ENCODE measurements around the gene SLC44A1.
"Not testable (repeated sequence)": the region's sequence is repeated elsewhere in the genome, so short reads cannot be mapped to it uniquely, and the experiment has no call there.

Gene SLC44A1

GRCh38 chr9:105258225-105258737, 13.8 kb downstream of the SLC44A1 start:
- H4K20me1 ChIP-seq: peaks cover 0 to 8% (median 0%) of the 10 kb centered on the region in 11 experiments; a peak in 1 of 22 replicates
- H3K9me3 ChIP-seq (replicated peaks in 1 of 11): no peaks in the 10 kb centered on the region
- H3K9ac ChIP-seq: no peak overlapping the region
- H3K4me3 ChIP-seq: no peak overlapping the region
- H3K27ac ChIP-seq: no peak overlapping the region
- peaks cover 3 to 31% (median 22%) of the 10 kb centered on the region in 10 experiments; a peak in 15 of 20 replicates for H3K4me1 ChIP-seq
- no peaks in the 10 kb centered on the region for H3K27me3 ChIP-seq
- no peaks in the 10 kb centered on the region; a peak in 1 of 22 replicates for H3K36me3 ChIP-seq
- no peak for TF ChIP-seq Cebpa-rat (IDR thresholded peaks at IDR 0.05)
- peak overlapping the region in 5 of 11 experiments; percentile 0 to 26 (median 6); a peak in 6 of 22 replicates for H3K4me2 ChIP-seq

GRCh38 chr9:105259274-105259673, 14.8 kb downstream of the SLC44A1 start:
- Histone ChIP-seq H3K4me1 (peaks cover 6 to 34% (median 22%) of the 10 kb centered on the region in 10 experiments; a peak in 16 of 20 replicates), H4K20me1 (peaks cover 0 to 8% (median 0%) of the 10 kb centered on the region in 11 experiments; a peak in 1 of 22 replicates), H3K9ac (no peak overlapping the region), H3K9me3 (replicated peaks in 1 of 11) (peaks cover 0 to 8% (median 0%) of the 10 kb centered on the region in 11 experiments; a peak in 3 of 22 replicates), H3K36me3 (no peaks in the 10 kb centered on the region; a peak in 2 of 22 replicates), H3K27me3 (no peaks in the 10 kb centered on the region), H3K27ac (no peak overlapping the region), H3K4me2 (peak overlapping the region in 6 of 11 experiments; percentile 2 to 28 (median 10); a peak in 6 of 22 replicates), H3K4me3 (no peak overlapping the region)
- TF ChIP-seq Cebpa-rat (IDR thresholded peaks at IDR 0.05): no peak

GRCh38 chr9:105259731-105260612, 15.5 kb downstream of the SLC44A1 start:
- Histone ChIP-seq H3K4me3 (no peak overlapping the region), H3K9ac (no peak overlapping the region), H3K27me3 (no peaks in the 10 kb centered on the region), H3K4me1 (peaks cover 8 to 39% (median 22%) of the 10 kb centered on the region in 10 experiments; a peak in 16 of 20 replicates), H3K36me3 (peaks cover 0 to under 1% (median 0%) of the 10 kb centered on the region in 11 experiments; a peak in 2 of 22 replicates), H3K9me3 (replicated peaks in 1 of 11) (peaks cover 0 to 12% (median 3%) of the 10 kb centered on the region in 11 experiments; a peak in 7 of 22 replicates), H4K20me1 (peaks cover 0 to 8% (median 0%) of the 10 kb centered on the region in 11 experiments; a peak in 1 of 22 replicates), H3K4me2 (peak overlapping the region in 4 of 11 experiments; percentile 7 to 28 (median 11); a peak in 5 of 22 replicates), H3K27ac (no peak overlapping the region)
- no peak for TF ChIP-seq Cebpa-rat (IDR thresholded peaks at IDR 0.05)

- Histone ChIP-seq H3K9ac (no peak overlapping the region), H3K36me3 (peaks cover 0 to 7% (median 0%) of the 10 kb centered on the region in 11 experiments; a peak in 2 of 22 replicates), H3K27ac (no peak overlapping the region), H3K4me2 (no peak overlapping the region), H3K4me3 (no peak overlapping the region), H3K27me3 (no peaks in the 10 kb centered on the region), H4K20me1 (0 out of 22 replicates have a peak, but pooled peaks cover 0 to 8% (median 0%) of the 10 kb centered on the region in 11 experiments), H3K4me1 (peaks cover 5 to 28% (median 18%) of the 10 kb centered on the region in 10 experiments; a peak in 15 of 20 replicates), H3K9me3 (replicated peaks in 1 of 11) (peaks cover 0 to 27% (median 11%) of the 10 kb centered on the region in 11 experiments; a peak in 10 of 22 replicates)
- no peak for TF ChIP-seq Cebpa-rat (IDR thresholded peaks at IDR 0.05)
Measured at GRCh38 chr9:105262497-105262896, 18.0 kb downstream of the SLC44A1 start.

- H3K4me2 ChIP-seq: peak overlapping the region in 4 of 11 experiments; percentile 8 to 41 (median 26); a peak in 3 of 22 replicates
- H3K27ac ChIP-seq: no peak overlapping the region
- no peak for TF ChIP-seq Cebpa-rat (IDR thresholded peaks at IDR 0.05)
- H4K20me1 ChIP-seq: 0 out of 22 replicates have a peak, but pooled peaks cover 0 to 3% (median 0%) of the 10 kb centered on the region in 11 experiments
- H3K9me3 ChIP-seq (replicated peaks in 1 of 11): peaks cover 0 to 28% (median 11%) of the 10 kb centered on the region in 11 experiments; a peak in 10 of 22 replicates
- H3K36me3 ChIP-seq: peaks cover 0 to 7% (median 0%) of the 10 kb centered on the region in 11 experiments; a peak in 1 of 22 replicates
- H3K27me3 ChIP-seq: no peaks in the 10 kb centered on the region
- H3K4me1 ChIP-seq: peaks cover 0 to 9% (median 8%) of the 10 kb centered on the region in 10 experiments; a peak in 12 of 20 replicates
- no peak overlapping the region for H3K9ac ChIP-seq
- no peak overlapping the region for H3K4me3 ChIP-seq
Measured at GRCh38 chr9:105264380-105264779, 19.9 kb downstream of the SLC44A1 start.

GRCh38 chr9:105268254-105268653, 23.8 kb downstream of the SLC44A1 start:
- H3K36me3 ChIP-seq, H3K4me1 ChIP-seq, H4K20me1 ChIP-seq, H3K27ac ChIP-seq, H3K9ac ChIP-seq, H3K4me2 ChIP-seq, H3K4me3 ChIP-seq, H3K27me3 ChIP-seq: not testable (repeated sequence)
- H3K9me3 ChIP-seq (replicated peaks in 1 of 11): peaks cover 0 to 28% (median 11%) of the 10 kb centered on the region in 11 experiments; a peak in 10 of 22 replicates

GRCh38 chr9:105269593-105269992, 25.1 kb downstream of the SLC44A1 start:
- Histone ChIP-seq H3K9me3 (replicated peaks in 1 of 11) (peaks cover 0 to 21% (median 7%) of the 10 kb centered on the region in 11 experiments; a peak in 9 of 22 replicates), H4K20me1 (no peaks in the 10 kb centered on the region), H3K4me3 (no peak overlapping the region), H3K9ac (no peak overlapping the region), H3K4me2 (peak overlapping the region in 1 of 11 experiments; percentile 6; a peak in 1 of 22 replicates), H3K4me1 (peaks cover 0 to 10% (median under 1%) of the 10 kb centered on the region in 10 experiments; a peak in 6 of 20 replicates), H3K36me3 (0 out of 22 replicates have a peak, but pooled peaks cover 0 to 7% (median 0%) of the 10 kb centered on the region in 11 experiments), H3K27ac (no peak overlapping the region), H3K27me3 (no peaks in the 10 kb centered on the region)
- TF ChIP-seq Cebpa-rat (IDR thresholded peaks at IDR 0.05): no peak

- TF ChIP-seq Cebpa-rat (IDR thresholded peaks at IDR 0.05): no peak
- Histone ChIP-seq H3K9me3 (replicated peaks in 1 of 11) (peaks cover 0 to 13% (median under 1%) of the 10 kb centered on the region in 11 experiments; a peak in 4 of 22 replicates), H3K36me3 (0 out of 22 replicates have a peak, but pooled peaks cover 0 to 6% (median 0%) of the 10 kb centered on the region in 11 experiments), H3K4me2 (no peak overlapping the region), H3K9ac (no peak overlapping the region), H3K27me3 (no peaks in the 10 kb centered on the region), H3K4me1 (peaks cover 0 to 10% (median 0%) of the 10 kb centered on the region in 10 experiments; a peak in 4 of 20 replicates), H3K27ac (no peak overlapping the region), H3K4me3 (no peak overlapping the region), H4K20me1 (no peaks in the 10 kb centered on the region)
Measured at GRCh38 chr9:105270711-105271110, 26.3 kb downstream of the SLC44A1 start.
